HL-60 (cell line): ENCODE results near the gene RPL3.

Experiments used
- DNase-seq, 2 experiments: peaks; one replicate each; pipeline ENCODE4 v3.0.0-alpha.2; 2010 to 2020; ENCODE audit warnings: low read depth in 1 of 2, low spot score in 1 of 2
- H3K27ac ChIP-seq: fragments of 250-450 bp; sonication (Bioruptor Pico); replicated peaks from 2 replicates; pipeline ENCODE4 v1.5.1; 2020; ENCODE audit warnings: mild to moderate bottlenecking, moderate library complexity
- H3K27me3 ChIP-seq: fragments of 250-450 bp; sonication (Bioruptor Pico); 2 replicates; pipeline ENCODE4 v1.5.1; 2021; ENCODE audit warnings: mild to moderate bottlenecking, moderate library complexity; ENCODE audit not compliant: insufficient read depth, poor library complexity, severe bottlenecking
- H3K4me3 ChIP-seq: replicated peaks from 2 replicates; pipeline ENCODE4 v1.5.1; 2011; ENCODE audit warnings: mild to moderate bottlenecking, control low read depth, low read length; ENCODE audit not compliant: insufficient read depth
- CTCF ChIP-seq: IDR thresholded peaks from one replicate; pipeline ENCODE4 v1.5.1; 2011; ENCODE audit warnings: low read length, control low read depth, inconsistent platforms; ENCODE audit not compliant: insufficient read depth
- GABPA ChIP-seq: IDR thresholded peaks from 2 replicates; pipeline ENCODE4 v1.6.1; 2012; ENCODE audit warnings: low read depth
- POLR2AphosphoS5 ChIP-seq: IDR thresholded peaks from 2 replicates; pipeline ENCODE4 v1.6.1; 2012; ENCODE audit warnings: low read depth
- REST ChIP-seq: IDR thresholded peaks from 2 replicates; pipeline ENCODE4 v1.6.1; 2012; ENCODE audit warnings: low read depth; ENCODE audit not compliant: insufficient replicate concordance
- SPI1 ChIP-seq: IDR thresholded peaks from 2 replicates; pipeline ENCODE4 v1.6.1; 2012; ENCODE audit warnings: low read depth, mild to moderate bottlenecking, borderline replicate concordance

The RPL3 gene

GRCh38 chr22:39284142-39284980 lies 35.1 kb downstream of the RPL3 start:
- Histone ChIP-seq H3K4me3 (no peak overlapping the region), H3K27me3 (no peaks in the 10 kb centered on the region), H3K27ac (no peak overlapping the region)
- DNase-seq: no peak
- TF ChIP-seq SPI1 (no peak), REST (no peak), POLR2AphosphoS5 (no peak), GABPA (no peak)

- Histone ChIP-seq H3K4me3 (no peak overlapping the region), H3K27ac (no peak overlapping the region), H3K27me3 (no peaks in the 10 kb centered on the region)
- TF ChIP-seq GABPA (no peak), CTCF (no peak), POLR2AphosphoS5 (no peak), REST (no peak), SPI1 (no peak)
- no peak for DNase-seq
These were observed 35.9 kb downstream of the RPL3 start for GRCh38 chr22:39283322-39284141.

- no peak for TF ChIP-seq SPI1
- no peak for TF ChIP-seq GABPA
- TF ChIP-seq POLR2AphosphoS5: no peak
- no peak for TF ChIP-seq CTCF
- TF ChIP-seq REST: no peak
- H3K4me3 ChIP-seq: no peak overlapping the region
These were observed 36.6 kb downstream of the RPL3 start for GRCh38 chr22:39282645-39283321.

More at GRCh38 chr22:39282645-39283321, 36.6 kb downstream of the RPL3 start:
- H3K27me3 ChIP-seq: peaks cover 2% of the 10 kb centered on the region
- no peak overlapping the region for H3K27ac ChIP-seq
- no peak for DNase-seq
